GM21529 (cell line): ENCODE results near the gene FOS.
"Not testable (repeated sequence)": the region's sequence is repeated elsewhere in the genome, so short reads cannot be mapped to it uniquely, and the experiment has no call there.

Source experiments
- ATAC-seq: cut with Tn5 transposase; IDR thresholded peaks from one replicate; pipeline ENCODE4 v1.9.1; 2021; ENCODE audit not compliant: unreplicated experiment

Gene FOS

DNA sequence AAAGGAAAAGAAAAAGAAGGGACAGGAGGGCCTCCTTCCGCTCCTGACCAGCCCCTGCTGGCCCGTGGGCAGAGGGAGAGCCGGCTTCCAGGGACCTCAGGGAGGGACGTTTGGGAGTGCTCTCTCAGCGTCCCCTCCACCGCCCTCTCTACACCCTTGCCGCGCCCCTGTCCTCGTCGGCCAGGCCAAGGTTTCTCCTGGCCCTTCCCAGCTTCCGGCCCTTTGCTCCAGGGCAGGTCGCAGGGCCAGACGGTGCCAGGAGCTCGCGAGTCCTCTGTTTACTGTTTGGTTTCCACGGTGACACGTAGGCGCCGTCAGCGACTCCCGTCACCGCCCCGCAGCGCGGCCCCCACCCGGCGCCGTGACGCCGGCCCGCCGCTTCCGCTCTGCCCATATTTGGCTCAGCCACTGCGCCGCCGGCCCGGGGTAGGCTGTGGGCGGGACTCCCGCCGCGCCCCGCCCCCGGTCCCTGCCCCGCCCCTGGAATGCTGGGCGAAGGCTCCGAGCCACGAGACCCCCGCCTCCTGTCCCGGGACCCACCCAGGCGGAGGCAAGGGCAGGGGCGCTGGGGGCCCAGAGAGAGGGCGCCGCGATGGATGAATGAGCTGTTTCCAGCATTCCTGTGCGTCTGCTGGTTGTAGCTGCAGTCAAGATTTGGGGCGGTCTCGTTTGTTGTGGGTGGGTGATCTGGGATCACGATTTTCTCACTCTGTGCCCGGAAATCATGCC lies 15.5 kb downstream of the FOS start:
- ATAC-seq: peak; percentile 96

DNA sequence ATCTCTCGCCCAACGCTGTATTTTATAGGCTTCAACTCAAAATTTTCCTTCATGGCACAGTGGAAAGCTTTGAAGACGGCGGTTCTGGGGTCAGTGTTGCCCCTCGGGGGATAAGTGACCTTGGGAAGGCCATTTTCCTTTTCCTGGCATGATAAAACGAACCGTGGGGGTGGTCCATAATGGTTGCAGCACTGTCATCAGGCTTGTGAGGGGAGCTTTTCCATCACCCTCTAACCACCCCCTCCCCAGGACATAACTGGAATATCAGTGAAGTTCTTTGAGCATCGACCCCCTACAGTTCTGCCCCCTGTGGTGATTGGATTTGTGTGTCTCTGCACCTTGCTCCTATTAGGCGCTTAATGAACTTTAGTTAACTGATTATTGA lies 16.0 kb downstream of the FOS start:
- peak; percentile 2 for ATAC-seq

DNA sequence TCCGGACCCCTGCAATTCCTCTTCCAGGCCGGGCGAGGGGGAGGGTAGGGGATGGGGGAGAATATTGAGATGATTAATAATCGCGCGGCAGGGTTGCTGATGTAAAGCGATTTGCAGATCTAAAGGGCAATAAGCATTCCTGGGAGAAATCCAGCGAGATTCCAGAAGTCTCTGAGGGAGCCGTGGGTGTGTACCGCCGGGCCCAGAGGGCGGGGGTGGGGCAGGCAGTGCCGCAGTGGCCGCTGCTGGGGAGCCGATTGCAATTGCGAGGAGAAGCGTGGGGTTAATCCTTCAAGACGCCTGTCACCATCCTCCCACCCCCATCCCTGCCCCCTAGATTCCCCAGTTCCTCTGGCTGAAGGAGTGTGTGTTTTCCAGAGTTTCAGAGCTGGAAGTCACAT lies 16.4 kb downstream of the FOS start:
- ATAC-seq: no peak

DNA sequence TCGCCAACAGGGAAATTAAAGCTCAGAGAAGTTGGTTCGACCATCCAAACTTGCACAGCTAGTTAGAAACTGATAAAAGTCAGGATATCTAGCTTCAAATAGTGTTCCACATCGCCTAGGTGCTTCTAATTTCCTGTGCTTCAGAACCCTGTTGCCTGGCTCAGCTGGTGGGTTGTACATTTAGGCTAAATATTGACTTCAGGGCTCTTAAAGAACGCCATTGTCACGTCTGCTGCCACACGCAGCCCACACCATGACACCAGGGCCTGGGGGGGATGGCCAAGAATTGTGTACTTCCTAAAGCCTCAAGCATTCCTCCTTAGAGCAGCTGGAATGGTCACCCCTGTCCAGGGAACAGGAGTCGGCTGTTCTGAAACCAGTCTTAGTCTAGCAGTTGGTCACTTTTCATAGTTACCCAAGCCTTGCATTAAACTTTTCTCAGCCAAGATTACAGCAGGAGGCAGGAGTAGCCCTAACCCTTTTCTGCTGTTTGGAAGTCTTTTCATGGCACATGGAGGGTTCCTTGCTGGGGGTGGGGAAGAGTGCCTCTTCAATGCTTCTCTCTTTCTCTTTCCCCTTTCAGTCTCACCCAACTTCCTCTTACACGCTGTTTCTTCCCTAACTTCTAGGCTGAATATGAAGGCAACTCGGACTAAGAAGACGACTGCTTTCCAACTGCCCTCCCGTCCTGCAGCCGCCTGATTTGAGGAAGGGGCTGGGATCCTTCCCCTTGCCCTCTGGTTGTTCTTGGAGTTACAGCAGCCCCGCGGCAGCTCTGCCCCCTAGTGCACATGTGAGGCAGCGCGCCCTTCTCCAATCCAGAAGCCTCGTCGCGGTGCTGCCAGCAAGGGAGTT lies 17.1 kb downstream of the FOS start:
- ATAC-seq: no peak

DNA sequence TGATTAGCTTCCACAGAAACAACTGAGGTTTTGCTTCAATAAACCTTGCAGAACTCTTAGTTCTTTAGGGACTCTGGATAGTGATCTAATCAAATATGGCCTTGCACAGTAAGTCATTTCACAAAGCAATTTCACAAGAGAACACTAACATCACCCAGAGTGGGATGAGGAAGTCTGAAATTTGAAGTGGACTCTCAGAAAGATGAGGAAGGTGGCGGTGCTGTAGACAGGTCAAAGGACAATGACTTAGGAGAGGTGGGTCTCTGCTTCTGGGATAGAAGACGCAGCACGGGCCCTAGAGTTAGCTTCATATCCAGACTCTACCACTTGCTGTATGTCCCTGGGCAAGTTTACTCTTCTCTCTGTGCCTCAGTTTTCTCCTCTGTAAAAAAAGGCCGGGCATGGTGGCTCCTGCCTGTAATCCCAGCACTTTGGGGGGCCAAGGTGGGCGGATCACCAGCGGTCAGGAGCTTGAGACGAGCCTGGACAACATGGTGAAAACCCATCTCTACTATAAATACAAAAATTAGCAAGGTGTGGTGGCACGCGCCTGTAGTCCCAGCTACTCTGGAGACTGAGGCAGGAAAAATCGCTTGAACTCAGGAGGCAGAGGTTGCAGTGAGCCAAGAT lies 18.9 kb downstream of the FOS start:
- ATAC-seq: no peak

DNA sequence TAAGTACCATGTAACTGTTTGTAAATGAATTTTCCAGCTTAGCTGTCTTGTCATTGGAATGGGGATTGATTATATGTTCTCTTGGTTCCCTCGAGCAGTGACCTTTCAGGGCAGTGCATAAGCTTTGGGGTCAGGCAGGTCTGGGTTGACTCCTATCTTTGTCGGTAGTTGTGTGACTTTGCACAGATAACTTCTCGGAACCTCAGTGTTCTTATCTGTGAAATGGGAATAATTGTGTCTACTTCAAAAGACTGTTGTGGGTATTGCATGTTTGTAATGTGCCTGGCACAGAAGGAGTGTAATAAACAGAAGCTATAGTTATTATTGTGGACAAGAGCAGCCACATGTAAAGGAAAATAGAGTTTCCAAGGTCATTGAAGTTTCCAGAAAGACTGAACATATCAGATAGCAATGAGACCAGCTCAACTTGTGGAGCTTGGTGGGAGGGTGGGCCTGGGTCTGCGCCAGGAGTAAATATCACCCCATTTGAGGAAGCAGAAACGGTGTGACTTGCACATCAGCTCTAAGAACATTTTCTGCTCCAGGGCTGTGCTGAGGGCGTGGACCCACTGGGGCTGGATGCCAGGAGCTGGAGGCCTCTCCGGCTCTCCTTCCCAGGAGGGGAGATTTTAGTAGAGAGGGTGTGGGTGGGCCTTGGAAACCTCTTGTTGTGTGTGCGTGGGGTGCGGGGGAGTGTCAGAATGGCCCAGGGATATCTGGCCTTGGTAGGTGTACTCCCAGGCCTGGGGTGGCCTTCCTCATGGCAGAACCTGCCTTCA lies 19.7 kb downstream of the FOS start:
- ATAC-seq: no peak

DNA sequence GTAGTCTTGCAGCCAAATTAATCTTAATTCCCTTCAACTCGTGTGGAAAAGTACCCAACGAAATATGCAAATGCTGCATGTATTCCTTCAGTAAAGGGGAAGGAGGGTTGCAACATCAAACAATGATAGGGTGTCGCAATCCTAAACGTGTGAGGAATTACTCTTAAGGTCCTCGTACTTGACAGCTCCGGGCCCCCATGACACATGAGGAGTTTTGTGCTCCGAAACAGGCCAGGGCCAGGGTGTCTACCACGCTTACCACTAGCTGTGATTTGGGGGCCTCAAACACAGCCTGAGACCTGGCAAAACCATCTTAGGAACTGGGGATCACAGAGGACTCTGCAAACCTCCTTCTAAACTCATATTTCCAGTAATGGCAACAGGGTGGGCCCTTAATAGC lies 20.4 kb downstream of the FOS start:
- no peak for ATAC-seq

DNA sequence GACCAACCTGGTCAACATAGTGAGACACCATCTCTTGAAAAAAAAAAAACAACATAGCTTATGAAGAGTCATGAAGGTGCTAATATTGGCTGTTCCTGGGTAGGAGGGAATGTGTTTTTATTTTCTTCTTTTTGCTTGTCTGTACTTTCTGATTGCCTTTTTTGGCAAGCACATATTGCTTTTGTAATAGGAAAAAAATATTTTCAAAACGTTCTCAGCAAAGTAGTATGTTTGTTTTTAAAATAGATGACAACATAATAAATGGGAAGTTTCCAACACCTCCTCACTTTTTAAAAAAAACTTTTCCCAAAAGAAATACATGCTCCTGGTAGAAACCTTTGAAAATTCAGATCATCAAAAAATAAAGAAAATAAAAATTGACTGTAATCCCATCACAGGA lies 20.9 kb downstream of the FOS start:
- no peak for ATAC-seq

DNA sequence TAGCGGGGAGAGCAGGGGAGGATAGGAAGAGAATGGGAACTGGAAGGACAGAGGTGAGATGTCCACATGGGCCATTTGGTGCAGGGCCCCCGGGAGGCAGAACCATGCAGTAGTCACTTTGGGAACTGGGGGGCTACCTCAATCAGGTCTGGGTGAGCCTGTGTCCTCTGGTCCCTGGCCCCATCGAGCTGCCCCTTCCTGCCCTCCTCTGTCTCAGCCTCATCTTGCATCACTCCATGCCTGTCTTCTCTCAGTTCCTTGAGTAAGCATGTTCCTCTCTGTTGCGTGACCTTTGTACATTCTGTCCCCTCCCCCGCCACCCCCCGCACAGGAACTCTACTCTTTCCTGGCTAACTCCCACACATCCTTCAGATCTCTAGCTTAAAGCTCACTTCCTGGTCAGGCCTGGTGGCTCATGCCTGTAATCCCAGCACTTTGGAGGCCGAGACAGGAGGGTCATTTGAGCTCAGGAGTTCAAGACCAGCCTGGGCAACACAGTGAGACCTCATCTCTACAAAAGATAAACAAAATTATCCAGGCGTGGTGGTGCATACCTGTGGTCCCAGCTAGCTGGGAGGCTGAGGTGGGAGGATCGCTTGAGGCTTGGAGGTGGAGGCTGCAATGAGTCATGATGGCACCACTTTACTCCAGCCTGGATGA lies 23.2 kb downstream of the FOS start:
- no peak for ATAC-seq

DNA sequence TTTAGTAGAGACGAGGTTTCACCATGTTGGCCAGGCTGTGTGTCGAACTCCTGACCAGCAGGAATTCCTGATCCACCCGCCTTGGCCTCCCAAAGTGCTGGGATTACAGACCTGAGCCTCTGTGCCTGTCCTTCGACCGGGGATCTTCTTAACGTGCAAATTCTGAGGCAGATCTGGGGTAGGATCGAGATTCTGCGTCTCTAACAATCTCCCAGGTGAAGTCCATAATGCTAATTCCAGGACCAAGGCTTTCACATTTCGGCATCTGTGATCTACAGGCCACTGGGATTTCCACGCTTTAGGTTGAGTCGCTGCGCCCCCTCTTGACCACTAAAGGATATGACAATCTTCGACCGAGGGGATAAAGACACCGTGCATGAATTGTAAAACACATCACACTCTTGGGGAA lies 24.8 kb downstream of the FOS start:
- ATAC-seq: peak; percentile 46

DNA sequence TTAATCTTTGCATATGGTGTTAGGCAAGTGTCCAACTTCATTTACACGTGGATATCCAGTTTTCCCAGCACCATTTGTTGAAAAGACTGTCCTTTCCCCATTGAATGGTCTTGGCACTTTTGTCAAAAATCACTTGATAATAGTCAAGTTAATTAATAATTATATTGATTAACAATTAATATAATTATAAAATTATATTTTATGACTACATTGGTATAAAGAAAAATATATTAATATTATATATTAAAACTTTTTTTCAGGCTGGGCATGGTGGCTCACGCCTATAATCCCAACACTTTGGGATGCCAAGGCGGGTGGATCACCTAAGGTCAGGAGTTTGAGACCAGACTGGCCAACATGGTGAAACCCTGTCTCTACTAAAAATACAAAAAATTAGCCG lies 27.8 kb downstream of the FOS start:
- ATAC-seq: not testable (repeated sequence)

DNA sequence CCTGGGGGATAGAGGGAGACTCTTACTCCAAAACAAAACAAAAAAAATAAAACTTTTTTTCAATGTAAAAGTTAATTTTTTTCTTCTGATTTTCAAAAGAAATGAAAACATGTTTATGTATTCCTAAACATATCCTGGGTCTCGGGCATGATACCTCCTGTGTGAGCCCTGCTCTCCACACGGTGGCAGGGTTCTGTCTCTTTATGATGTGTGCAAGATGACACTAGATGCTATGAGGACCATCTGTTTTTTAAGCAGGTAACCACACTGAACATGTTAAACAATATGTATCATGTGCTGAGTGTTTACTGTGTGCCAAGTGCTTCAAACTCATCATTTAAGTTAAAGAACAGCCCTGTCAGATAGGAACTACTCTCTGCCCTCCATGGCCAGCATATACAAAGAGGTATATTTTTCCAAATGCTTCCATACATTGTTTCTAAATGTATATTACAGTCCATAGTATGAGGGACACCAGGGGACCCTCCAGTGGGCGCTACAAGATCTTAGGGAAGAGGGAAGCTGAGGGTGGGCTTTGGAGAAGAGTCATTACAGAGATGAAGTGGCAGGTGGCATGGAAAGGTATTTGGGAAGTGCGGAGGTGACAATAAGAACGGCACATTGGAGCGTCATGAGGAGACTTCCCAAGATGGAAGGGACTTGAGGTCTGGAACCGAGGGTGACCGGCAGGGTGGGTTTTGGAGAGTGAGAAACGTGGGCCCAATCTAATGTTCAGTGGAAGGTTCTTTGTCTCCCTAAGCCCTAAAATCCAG lies 28.5 kb downstream of the FOS start:
- peak; percentile 56 for ATAC-seq

DNA sequence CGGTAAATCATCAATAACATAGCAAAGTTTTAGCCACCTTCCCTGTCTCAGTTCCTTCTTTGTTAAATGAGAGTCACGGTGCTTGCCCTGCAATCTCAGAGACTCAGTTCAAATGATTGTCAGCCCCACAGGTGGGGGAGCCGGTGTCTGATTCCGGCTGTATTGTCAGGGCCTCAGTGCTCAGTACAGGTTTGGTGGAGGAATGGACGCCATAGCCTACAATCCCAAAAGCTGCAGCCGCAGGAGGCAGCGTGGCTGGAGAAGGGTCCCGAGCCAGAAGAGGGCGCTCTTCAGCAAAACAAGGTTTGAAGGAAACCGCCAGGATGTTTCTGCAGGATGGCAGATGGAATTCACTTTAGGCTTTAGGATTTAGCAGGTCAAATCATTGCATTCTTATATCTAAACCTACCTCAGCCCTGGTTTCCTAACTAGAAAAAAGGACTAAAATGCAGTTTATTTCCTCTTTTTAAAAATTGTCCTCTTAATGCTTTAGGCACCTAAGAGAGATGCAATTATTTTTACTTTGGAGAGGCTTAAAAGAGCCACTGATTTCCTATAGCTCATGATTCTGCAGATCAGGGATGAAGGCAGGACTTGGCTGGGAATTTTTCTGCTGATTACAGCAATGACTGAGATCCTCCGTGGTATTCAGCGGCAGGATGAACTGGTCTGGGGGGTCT lies 29.2 kb downstream of the FOS start:
- no peak for ATAC-seq

DNA sequence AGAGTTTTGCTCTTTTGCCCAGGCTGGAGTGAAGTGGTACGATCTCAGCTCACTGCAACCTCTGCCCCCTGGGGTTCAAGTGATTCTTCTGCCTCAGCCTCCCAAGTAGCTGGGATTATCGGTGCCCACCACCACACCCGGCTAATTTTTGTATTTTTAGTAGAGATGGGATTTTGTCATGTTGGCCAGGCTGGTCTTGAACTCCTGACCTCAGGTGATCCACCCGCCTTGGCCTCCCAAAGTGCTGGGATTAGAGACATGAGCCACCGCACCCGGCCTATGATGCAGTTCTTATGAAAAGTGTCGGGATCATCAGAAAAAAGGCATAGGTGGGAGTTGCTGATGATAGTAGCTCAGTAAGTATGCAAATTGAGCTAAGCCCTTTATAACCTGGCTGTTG lies 30.4 kb downstream of the FOS start:
- ATAC-seq: not testable (repeated sequence)

DNA sequence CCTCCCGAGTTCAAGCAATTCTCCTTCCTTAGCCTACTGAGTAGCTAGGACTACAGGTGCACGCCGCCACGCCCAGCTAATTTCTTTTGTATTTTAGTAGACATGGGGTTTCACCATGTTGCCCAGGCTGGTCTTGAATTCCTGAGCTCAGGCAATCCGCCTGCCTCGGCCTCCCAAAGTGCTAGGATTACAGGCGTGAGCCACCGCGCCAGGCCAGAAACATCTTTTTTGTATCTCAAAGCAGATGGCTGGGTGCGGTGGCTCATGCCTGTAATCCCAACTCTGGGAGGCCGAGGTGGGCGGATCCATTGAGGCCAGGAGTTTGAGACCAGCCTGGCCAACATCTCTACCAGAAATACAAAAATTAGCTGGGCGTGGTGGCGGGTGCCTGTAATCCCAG lies 30.9 kb downstream of the FOS start:
- ATAC-seq: not testable (repeated sequence)

DNA sequence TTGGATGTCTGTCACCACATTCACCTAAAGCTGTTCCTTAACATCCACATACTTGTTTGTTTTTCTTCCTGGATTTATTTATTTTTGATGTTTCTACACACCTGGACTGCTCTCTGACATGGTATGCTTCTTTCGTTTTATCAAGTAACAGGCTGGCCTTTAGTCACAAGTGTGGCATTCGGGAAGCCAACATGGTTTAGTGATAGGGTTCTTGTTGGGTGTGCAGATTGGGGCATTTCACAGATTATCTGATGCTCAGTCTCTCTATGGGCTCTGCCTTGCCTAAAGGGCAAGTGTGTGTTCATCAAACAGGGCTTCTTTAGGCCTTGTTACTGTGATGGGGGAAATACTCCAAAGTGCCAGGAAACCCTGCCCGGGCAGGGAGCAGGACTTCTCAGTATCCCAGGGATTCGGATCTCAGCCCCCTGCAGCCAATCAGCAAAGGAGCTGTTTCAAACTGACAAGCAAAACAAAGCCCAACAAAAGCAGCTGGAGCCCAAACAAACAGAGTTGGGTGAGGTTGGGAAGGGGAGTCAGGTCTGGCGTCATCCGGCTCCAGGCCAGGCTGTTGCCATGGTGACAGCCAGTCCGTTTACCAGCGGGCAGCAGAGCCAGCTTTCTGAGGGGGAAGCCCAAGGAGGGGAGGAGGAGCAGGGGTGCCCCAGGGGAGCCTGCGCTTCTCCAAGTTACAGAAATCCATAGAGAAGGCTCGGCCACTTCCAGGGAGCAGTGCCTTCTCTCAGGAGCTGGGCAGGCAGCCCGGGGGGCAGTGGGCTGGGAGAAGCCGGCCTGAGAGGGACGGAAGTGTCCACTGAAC lies 31.9 kb downstream of the FOS start:
- no peak for ATAC-seq

DNA sequence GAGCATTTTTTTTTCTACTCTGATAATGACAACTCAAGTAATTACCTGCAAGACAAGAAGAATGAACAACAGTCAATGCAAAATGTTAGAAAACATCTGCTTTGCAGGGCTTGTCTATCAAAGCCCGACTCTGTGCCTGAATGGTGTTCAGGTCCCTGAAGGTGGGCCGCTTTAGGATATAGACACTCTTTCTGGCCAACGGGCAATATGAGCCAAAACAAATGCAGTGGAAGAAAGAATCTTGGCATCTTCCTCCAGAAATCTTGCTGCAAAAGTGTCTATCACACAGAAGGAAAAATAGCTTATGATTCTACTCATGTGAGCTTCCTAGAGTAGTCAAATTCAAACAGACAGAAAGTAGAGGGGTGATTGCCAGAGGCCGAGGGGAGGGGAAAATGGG lies 32.7 kb downstream of the FOS start:
- ATAC-seq: no peak

DNA sequence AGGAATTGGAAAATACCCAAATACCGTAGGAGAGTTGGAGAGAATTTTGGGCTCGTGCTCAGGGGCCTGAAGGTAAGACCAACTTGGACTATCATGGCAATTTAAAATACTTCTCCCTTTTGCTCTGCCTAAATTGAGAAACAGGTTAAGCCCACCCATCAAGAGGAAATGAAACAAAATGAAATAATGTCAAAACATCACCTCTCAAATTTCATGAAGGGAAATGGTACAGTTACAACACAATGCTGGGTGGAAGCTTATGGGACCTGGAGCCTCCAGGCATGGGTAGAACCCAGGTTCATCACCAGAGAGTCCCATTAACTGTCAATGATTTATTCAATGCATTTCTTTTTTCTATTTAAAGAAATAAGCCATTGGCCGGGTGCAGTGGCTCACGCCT lies 33.7 kb downstream of the FOS start:
- ATAC-seq: no peak

DNA sequence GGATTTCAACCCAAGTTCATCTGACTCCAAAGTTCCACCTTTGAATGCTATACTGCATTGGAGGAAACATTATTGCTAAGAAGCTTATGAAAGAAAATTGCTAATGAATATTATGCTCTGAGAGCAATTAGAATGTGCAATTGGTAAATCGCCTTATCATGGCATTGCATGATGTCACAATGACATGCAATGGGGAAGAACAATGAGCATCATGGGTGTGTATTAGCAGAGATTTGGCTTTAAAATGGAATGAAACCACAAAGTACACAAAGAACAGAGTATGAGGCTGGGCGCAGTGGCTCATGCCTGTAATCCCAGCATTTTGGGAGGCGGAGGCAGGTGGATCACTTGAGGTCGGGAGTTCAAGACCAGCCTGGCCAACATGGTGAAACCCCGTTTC lies 34.7 kb downstream of the FOS start:
- no peak for ATAC-seq
